Lower lobe of right lung (tissue), 2 donors: Measurements from ENCODE around the gene MSMO1. TPM values are rescaled to one million over a fixed set of nuclear protein-coding genes. Genes with fewer than 3 reads are reported as not detected.
A peak's percentile ranks its signal among the peaks of the same experiment; 100 is the strongest.
"Not testable (repeated sequence)": the region's sequence is repeated elsewhere in the genome, so short reads cannot be mapped to it uniquely, and the experiment has no call there.

ENCODE experiments used
- ATAC-seq, 2 donors: fragments of 200-7000 bp; cut with Tn5 transposase; one replicate each; pipeline ENCODE4 v1.9.1; 2020 to 2022; ENCODE audit warnings: mild to moderate bottlenecking in 2 of 2, moderate library complexity in 2 of 2
- DNase-seq: peaks from one replicate; pipeline ENCODE4 v3.0.0-alpha.2; 2020
- H3K27ac ChIP-seq: fragments of 200-600 bp; one replicate; pipeline ENCODE4 v1.8.0; 2022
- H3K27me3 ChIP-seq: fragments of 200-600 bp; one replicate; pipeline ENCODE4 v1.8.0; 2022; ENCODE audit warnings: low read depth
- H3K36me3 ChIP-seq: fragments of 200-600 bp; one replicate; pipeline ENCODE4 v1.8.0; 2022; ENCODE audit warnings: mild to moderate bottlenecking
- H3K4me1 ChIP-seq: fragments of 200-600 bp; one replicate; pipeline ENCODE4 v1.8.0; 2022
- H3K4me3 ChIP-seq: fragments of 200-600 bp; one replicate; pipeline ENCODE4 v1.8.0; 2022; ENCODE audit warnings: mild to moderate bottlenecking
- H3K9me3 ChIP-seq: fragments of 200-600 bp; one replicate; pipeline ENCODE4 v1.8.0; 2022
- CTCF ChIP-seq: fragments of 200-600 bp; IDR thresholded peaks from one replicate; pipeline ENCODE4 v1.8.0; 2022; ENCODE audit warnings: antibody characterized with exemption, mild to moderate bottlenecking
- intact Hi-C: fragments of 100-400 bp; cut with DNase I; formaldehyde crosslinking; loops from one replicate; pipeline ENCODE4 v1.11.0; 2022
- total RNA-seq: library from RNA; stranded (reverse); fragmentation: NEBNext Ultra II Directional; extraction: Animal tissue kit (Norgen Biotek cat#: 25700); gene quantifications from one replicate; pipeline ENCODE4 v1.2.1, GENCODE V29; 2021
- donor health status: DM: no; HTN: yes; CAD: no; lungs with severe emphysema.

MSMO1 gene
- total RNA-seq, 1 donor from 2014 or later = 138 TPM

- Histone ChIP-seq H3K27me3 (no peaks in the 10 kb centered on the region), H3K27ac (no peak overlapping the region), H3K9me3 (no peaks in the 10 kb centered on the region), H3K4me3 (no peak overlapping the region), H3K4me1 (peaks cover 4% of the 10 kb centered on the region), H3K36me3 (peaks cover 62% of the 10 kb centered on the region)
- ATAC-seq (no peak), DNase-seq (no peak)
- intact Hi-C loops = no loop called here
- TF ChIP-seq CTCF = no peak
Measured at GRCh38 chr4:165335163-165335703, 7.8 kb downstream of the MSMO1 start.

DNA sequence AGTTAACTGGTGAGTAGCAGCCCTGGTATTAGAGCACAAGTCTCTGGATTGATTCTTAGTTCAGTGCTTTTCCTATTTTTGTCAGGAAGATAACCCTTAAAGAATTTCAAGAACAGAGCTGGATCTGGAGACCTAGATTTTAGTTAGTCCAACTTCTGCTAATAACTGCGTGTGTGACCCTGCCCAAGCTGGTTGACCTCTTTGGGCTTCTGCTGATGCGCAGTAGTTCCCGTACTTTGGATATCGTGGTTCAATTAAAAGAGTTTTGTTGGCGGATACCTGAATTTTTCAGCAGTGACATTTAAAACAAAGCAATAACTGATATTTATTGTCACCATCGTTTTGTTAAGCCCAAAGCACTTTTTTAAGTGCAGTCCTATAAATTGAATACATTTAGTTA, 9.3 kb downstream of the MSMO1 start:
- DNase-seq (no peak), ATAC-seq (no peak)
- Histone ChIP-seq H3K9me3 (no peaks in the 10 kb centered on the region), H3K27ac (no peak overlapping the region), H3K36me3 (peaks cover 77% of the 10 kb centered on the region), H3K27me3 (no peaks in the 10 kb centered on the region), H3K4me1 (peaks cover 4% of the 10 kb centered on the region), H3K4me3 (no peak overlapping the region)
- intact Hi-C loops = no loop called here
- TF ChIP-seq CTCF = no peak

DNA sequence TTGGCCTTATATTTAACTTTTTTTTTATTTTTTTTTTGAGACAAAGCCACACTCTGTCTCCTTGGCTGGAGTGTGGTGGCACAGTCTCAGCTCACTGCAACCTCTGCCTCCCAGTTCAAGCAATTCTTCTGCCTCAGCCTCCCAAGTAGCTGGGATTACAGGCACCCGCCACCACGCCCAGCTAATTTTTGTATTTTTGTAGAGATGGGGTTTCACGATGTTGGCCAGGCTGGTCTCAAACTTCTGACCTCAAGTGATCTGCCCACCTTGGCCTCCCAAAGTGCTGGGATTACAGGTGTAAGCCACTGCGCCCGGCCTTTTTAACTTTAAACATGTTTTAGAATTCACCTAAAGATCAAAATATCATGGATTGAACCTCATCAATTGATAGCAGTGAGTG, 14.9 kb downstream of the MSMO1 start:
- H3K27me3 ChIP-seq, H3K27ac ChIP-seq, H3K9me3 ChIP-seq, intact Hi-C loops, H3K4me3 ChIP-seq, ATAC-seq, DNase-seq, H3K4me1 ChIP-seq: not testable (repeated sequence)
- peaks cover 55% of the 10 kb centered on the region for H3K36me3 ChIP-seq

DNA sequence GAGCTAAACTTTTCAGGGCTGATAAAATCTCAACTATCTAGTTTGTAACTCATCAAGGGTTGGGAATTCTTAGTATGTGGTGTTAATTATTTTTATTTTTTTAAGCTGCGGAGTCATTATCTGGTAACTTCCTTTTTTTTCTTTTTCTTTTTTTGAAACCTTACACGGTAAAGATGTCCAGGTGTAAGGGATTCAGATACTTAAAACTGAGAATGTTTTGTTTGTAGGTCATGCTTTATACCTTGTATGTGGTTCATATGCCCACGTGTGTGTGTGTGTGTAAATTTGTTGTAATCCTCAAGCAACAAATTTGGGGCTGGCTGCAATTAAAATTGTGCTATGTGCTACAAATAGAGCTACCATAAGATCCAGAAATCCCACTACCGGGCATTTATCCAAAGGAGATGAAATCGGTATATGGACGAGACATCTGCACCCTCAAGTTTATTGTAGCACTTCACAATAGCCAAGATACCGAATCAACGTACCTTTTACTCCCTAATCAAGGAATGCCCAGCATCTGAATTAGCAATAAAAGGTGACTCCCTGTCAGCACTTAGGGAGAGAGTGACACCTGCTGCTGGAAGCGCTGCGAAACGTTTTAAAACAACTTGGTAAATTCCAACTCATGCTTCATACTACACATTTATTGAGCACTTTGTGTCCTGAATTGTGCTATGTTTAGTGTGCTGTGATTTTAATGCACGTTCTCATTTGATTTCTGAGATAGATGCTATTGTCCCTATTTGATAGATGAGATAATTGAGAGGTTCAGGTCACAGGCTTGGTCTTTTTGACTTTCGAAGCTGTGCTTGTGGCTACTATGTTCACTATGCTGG, 16.1 kb downstream of the MSMO1 start:
- DNase-seq = no peak
- Histone ChIP-seq H3K4me3 (no peak overlapping the region), H3K4me1 (no peaks in the 10 kb centered on the region), H3K9me3 (no peaks in the 10 kb centered on the region), H3K27ac (no peak overlapping the region), H3K27me3 (no peaks in the 10 kb centered on the region), H3K36me3 (peaks cover 43% of the 10 kb centered on the region)
- TF ChIP-seq CTCF = peak; percentile 34
- ATAC-seq = peak in 1 of 2 donors; percentile 29
- intact Hi-C loops = no loop called here

DNA sequence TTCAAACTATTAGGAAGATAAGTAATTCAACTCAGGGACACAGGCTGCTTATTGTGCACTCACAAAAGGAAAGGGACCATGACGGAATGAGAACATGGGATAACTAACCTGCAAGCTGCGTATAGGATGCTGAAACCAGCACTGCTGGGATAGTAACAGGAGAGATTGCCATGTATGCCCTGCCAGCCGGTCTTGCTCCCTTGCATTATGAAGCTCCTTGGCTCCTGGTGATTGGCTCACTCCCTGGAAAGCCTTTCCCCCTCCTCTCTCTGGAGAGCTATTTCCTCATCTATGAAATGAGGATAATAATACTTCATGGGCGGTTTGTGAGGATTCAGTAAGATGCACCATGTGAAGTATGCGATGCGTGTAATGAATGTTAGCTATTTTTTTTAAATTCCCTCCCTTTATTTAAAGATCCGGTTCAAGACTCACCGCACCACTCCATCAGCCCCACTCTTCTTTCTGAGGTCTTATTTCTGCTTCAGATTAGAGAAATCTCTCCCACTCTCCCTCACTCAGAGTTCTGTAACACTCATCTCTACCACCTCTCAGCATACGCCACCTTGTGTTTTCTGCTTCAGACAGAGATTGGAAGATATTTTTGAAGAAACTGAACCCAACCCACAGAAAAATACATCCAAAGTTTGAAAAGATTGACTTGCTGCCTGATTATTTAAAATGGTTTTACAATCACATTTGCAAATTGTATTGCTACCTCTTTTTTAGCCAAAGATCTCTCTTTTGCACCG, 18.4 kb downstream of the MSMO1 start:
- ATAC-seq = peak; percentile 30 to 33

More for the DNA sequence above, 18.4 kb downstream of the MSMO1 start:
- TF ChIP-seq CTCF = no peak
- Histone ChIP-seq H3K27ac (no peak overlapping the region), H3K4me3 (no peak overlapping the region), H3K27me3 (no peaks in the 10 kb centered on the region), H3K36me3 (peaks cover 21% of the 10 kb centered on the region), H3K4me1 (no peaks in the 10 kb centered on the region), H3K9me3 (no peaks in the 10 kb centered on the region)
- DNase-seq = no peak
- intact Hi-C loops = no loop called here
